Stimulated activated CD8-positive, alpha-beta memory T cell treated with anti-CD3 and anti-CD28 coated beads, Interleukin-7, amount 100 ng/mL, for 4 hours (primary cell): ENCODE measurements around the gene CACNA1C.

Experiments used
- DNase-seq, 2 donors: peaks; one replicate each; pipeline ENCODE4 v3.0.0-alpha.2; 2020; ENCODE audit warnings: low read depth in 2 of 2

The CACNA1C gene

DNA sequence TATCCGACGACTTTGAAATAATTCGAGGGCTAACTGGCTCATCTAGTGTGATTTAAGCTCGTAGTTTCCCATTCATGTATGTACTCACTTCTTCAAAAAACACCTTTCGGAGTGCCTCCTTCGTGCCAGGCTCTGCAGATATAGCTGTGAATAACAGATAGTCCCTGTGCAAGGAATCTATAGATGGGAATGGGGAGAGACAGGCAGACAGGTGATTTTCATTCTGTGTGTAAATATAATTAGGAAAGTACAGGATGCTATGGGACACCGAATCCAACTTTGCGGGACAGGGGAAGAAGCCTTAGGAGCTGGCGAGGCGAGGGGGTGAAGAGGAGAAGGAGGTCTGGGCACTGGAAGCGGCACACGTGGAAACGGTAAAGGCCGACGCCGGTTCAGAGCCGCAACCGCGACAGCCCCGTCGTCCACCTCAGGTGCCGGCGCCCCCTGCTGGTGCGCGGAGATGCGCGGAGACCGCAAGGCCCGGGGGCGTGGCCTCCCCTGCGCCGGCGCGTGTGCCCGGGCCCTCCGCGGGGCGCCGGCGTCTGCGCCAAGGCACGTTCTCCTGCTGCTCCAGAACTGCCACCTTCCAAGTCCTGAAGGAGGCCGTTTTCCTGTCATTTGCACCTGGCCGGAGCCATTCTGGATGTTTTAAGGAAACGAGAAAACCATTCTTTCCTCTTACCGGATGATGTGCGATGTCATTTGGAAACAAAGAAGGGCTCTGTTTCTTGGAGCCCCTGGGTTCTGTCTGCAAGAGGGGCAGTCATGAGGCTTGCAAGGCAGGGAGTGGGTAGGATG, 18.0 kb upstream of the CACNA1C start:
- peak; percentile 51 to 80 for DNase-seq

- no peak for DNase-seq
Measured at GRCh38 chr12:2035431-2036055, 17.2 kb upstream of the CACNA1C start.

DNA sequence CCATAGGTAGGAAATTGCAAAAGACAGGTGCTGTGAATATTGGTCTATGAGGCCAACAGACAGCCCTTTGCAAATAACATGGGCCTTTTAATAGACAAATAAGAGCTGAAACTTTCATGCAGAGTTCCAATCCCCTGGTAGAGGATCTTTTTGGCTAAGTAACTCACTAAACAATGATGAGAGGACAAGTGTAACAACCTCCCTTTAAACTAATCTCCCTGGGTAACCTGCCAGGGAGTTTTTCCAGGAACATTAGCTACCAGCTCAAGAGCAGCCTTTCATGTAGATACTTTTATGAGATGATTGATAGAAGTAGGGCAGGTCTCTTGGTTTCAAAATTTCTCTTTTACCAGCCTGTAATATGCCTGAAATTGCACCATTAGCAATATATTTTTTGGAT, 13.8 kb upstream of the CACNA1C start:
- DNase-seq, result no peak

- DNase-seq, result no peak
Measured at GRCh38 chr12:2043054-2043453, 9.7 kb upstream of the CACNA1C start.

GRCh38 chr12:2044165-2044564, 8.6 kb upstream of the CACNA1C start:
- DNase-seq, result no peak

DNA sequence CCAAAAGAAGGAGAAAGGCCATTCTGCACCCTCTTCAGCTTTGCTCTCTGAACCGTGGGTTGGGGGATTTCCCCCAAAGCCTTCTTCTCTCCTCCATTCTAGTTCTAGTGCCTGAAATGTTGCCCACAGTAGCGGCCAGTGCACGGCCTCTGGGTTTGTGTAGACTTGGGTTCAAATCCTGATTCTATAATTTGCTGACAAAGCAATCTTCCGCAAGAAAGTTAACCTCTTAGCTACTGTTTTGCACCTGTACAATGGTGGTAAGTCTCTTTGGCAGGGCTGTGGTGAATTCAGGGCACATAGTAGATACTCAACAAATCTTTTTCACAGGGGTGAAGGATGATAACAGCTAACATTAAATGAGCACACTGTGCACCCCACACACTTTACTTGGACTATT, 5.8 kb upstream of the CACNA1C start:
- DNase-seq, result no peak

- no peak for DNase-seq
Measured at GRCh38 chr12:2047752-2048151, 5.0 kb upstream of the CACNA1C start.

DNA sequence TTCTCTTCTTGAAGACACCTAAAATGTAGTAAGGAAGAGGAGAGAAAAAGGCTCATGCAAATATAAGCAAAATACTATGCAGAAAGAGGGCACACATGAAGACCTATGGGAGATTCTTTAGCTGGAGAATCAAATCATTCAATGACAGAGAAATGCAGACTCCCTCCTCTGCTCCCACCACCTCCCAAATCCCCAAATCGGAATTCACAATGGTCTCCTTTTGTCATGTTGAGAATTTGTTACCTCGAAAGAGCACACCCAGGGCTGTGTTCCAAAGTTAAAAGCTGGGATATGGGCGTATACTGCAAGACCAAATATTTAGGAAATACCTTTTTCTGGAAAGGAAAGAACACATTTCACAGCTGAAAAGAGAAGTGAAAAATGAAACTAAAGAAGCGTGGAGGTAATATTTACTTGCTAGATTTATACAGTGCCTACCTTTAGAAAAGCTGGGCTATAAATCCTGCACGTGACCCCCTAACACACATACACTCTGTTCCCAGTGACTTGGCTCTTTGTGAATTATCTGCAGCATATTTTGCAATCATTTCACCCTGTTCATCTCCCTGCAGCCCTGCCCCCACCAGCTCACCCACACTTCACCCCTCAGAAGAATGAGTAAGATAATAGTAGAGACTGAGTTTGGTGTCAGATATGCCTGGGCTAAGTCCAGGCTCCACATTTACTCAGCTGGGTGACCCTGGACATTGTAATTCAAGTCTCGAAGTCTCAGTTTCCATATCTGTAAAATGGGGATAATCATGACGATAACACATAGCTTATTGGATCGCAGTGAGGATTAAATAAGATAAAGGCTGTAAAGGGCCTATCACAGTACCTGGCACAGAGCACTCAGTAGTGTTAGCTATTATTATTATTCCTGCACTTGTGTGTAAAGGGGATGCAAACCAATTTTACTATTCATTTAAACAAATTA, 2.9 kb upstream of the CACNA1C start:
- no peak for DNase-seq

- no peak for DNase-seq
Measured at GRCh38 chr12:2051700-2052621, 826 bp upstream of the CACNA1C start.

DNA sequence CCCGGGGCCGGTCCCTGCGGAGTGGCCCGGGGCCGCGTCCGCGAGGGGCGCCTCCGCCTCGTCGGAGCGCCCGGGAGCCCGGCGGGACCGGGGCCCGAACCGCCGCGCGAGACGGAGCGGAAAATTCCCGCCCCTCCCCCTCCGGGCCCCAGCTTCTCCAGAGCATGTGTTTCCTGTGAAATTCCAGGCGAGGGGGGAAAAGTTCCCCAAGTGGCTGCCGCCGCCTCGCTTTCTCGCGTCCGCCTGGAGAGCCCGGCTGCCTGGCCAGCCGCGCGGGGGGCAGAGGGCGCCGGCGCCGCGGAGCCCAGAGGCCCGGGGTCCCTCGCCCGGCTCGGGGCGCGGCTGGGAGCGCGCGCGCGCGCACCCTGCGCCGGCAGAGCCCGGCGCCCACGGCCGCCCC, 904 bp downstream of the CACNA1C start:
- DNase-seq, result no peak

GRCh38 chr12:2054091-2055018, 1.6 kb downstream of the CACNA1C start:
- peak in 1 of 2 donors; percentile 18 for DNase-seq

DNA sequence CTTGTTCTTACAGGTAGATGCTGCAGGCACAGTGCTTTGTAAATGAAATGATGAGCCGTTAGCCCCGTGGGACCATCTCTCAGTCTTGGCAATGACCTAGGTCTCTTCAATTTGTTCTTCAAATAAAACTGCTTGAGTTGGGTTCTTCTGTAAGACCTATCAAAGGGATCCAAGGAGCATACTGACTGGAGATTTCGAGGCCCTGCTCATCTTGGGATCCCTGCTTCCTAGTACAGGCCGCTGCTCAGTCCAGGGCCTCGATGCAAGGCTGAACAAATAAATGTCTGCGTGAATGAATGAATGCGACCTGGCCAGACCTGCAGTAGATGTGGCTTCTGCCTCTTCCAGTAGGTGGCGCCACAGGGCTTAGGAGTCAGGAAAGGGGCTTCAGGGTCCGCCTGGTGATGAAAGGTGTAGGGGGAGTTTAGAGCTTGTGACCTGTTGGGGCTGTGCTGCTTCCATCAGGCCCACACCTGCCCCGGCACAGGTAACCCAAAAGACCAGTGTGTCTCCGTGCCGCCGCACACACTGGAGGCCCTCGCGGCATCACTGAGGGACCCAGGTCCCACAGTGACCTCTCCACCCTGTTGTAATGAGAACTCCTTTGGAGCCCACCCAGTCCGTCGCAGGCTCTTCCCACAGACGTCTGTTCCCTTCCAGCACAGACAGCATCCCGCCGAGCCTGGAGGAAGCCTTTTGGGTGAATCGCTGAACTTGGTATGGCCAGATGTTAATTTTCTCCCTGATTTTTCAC, 4.4 kb downstream of the CACNA1C start:
- DNase-seq, result no peak

- DNase-seq, result no peak
Measured at GRCh38 chr12:2057795-2058408, 5.1 kb downstream of the CACNA1C start.

DNA sequence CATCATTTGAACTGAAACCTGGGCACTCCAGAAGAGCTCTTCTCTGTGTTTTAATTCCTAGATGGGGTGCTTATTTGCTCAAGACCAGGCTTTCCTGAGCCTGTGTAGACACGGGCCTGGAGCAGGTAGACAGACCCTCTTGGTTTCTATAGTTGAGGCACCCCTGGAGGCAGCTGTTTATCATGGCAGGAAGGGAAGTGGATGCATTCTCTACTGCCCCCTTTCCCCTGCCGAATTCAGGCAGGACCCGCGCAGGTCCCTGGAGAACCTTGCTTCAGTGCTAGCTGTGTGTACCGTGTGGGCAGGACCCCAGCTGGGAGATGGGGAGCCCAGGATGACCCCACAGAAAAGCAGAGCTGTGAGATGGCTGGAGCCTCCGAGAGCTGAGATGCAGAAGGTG, 6.0 kb downstream of the CACNA1C start:
- DNase-seq, result no peak

DNA sequence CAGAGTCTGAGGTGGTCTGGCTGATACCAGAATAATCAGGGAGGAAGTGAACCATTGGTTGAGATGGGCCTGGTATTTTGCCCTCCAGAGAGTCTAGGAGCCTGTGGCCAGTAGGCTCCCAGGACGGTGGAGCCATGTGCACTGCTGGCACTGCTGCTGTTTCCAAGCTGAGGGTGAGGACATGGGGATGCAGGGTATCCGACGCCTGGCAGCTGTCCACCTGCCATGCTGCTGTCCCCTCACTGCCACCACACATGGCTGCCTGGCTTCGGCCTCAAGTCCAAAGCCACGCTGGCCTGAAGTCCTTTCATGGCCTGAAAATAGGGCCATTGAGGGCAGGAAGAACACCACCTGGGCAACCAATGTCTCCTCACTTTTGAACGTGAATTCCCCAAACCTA, 8.6 kb downstream of the CACNA1C start:
- no peak for DNase-seq

DNA sequence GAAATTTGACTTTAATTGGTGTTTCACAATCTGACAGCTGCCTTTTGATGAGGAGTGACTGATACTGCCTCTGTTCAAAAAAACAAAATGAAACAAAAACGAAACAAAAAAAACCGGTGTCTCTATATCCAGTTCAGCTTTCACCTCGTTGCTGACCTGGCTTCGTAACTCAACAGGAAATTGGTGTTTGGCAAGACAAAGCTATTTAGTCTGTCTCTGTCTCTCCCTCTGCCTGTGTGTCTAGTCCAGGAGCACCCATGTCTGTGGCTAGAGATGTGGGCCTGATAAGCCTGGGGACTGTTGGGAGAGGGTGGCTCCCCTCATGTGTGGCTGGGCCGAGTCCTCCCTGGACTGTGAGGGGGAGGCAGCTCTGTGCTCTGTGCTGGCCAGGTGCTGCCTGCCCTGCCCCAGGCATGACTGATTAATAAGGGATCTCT, 11.3 kb downstream of the CACNA1C start:
- DNase-seq, result no peak

DNA sequence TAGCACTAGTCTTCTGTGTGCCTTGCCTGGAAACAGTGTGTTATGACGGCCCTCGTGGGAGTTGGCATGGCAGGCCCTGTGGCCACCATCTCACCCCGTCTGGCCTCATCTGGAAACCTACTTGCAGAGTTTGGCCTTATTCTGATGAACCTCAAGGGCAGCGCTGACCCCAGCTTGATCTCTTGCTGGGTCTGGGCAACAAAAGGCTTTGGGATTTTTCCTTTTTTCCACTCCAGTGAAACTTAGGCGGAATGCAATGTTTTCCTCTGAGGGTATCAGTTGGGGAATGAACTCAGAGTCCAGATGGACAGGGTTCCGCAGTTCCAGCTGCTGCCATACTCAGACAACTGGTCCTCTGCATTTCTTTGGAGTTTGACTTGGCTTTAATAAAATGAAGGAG, 15.9 kb downstream of the CACNA1C start:
- no peak for DNase-seq

- DNase-seq, result no peak
Measured at GRCh38 chr12:2070440-2071045, 17.8 kb downstream of the CACNA1C start.

DNA sequence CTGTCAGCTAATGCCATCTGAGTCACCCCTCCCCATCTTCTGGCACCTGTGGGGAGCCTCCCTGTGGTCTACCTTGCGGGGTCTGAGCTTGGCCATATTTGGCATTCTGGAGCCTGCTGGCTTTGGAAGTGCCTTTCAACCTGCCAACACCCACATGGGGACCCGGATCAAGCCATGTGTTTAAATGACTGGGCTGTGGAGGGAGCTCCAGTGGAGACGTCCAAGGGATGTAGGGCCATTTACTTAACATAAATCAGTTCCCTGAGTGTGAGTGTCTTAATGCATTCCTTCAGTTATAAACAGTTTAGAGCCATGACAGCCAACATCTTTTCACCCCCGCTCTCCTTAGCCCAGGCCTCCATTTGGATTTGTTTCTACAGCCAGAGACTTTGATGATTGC, 22.0 kb downstream of the CACNA1C start:
- no peak for DNase-seq
